Suppressor macrophage (primary cell): Measurements from ENCODE around the gene SLIT3.

ENCODE experiments used
- DNase-seq, 4 experiments: peaks; one replicate each; pipeline ENCODE4 v3.0.0-alpha.2; 2020 to 2022

Gene SLIT3

DNA sequence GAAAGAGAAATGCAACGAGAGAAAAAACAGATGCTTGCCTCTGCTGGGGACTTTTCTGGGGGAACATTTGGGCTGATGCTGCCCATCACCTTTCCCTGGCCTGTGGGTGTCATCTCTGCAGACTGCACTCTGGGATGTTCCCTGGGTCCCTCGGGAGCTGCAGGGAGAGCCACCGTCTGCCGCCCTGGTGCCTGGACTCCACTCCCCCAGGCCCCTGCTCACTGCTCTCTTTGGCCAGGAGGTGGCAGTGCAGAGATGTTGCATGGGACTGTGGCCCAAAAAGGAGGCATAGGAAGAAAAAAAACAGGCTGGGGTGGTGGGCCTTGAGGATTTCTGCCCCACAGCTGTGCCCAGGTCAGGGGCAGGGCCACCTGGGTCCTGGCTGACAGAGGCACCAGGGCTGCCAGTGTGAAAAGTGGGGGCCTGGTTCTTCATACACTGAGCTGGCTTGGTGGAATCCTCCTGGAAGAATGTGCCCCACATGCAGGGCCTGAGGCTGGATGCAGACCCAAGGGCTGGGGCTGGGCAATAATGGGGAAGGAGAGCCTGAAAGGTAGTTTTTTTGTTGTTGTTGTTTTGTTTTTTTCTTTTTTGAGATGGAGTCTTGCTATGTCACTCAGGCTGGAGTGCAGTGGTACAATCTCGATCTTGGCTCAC is 353.6 kb downstream of the SLIT3 start:
- peak; percentile 38 to 65 (median 53) for DNase-seq

DNA sequence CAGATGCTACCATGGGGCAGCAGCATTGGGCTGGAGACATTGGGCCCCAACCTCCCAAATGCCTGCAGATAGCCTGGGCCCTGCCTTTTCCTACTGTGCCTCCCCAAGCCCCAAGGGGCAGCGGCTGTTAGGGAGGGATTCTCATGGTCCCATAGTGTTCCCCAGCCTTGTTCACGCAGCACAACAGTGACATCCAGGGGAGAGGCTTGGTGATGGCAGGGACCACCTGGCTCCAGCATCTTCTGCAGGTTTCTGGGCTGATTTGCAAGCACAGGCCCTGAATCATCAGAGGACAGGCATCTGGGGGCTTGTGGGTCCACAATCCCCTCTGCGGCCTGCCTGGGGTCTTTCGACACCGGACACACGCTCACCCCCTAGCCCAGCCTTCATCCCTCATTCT is 354.6 kb downstream of the SLIT3 start:
- peak in 2 of 4 experiments; percentile 10 to 15 for DNase-seq

DNA sequence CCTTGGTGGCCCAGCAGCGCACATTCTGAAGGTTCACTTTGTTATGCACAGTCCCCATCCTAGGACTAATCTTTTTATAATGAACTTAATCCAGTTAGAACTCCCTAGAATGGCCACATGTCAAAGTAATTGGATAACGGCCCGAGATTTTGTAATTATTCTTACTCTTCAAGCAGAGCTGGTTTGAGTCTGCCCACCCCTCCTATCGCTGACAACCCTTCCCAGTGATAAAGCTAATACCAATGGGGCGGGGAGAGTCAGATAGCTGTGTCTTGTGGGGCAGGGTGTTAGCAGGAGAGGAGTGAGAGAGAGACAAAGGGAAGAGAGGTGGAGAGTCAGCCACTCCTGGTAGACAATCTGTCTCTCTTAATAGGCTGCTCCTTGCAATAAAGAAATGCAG is 356.9 kb downstream of the SLIT3 start:
- no peak for DNase-seq

DNA sequence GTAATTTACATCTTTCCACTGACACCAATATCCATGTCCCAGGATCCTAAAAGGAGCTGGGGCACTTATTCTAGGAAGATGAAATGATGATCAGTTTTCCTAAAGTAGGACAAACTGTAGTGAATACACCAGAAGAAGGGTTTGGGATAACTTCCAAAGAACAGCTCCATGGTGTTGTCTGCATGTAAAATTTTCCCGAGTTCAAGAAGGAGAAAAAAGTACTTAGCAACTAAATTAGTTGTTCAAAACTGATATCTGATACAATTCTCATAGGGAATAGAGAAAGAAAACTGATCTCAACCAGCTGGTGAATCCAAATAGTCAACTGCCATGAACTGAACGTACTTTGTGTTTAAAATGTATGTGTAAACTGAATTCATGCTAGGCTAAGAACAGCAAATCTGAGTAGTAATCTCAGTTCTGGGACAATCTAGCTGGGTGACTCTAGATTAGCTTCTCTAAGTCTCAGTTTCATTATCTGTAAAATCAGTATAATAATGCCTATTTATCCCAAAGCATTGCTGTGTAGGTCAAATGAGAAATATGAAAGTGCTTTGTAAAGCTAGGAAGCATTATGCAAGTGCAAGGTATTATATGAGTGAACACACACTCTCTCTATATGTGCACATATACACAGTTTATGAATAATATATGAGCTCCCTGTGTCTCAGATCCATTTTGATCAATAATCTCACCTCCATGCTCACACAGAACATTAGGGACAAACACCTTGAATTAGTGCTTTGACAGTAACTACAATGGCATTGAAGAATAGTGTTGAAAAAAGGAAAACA is 357.7 kb downstream of the SLIT3 start:
- no peak for DNase-seq

DNA sequence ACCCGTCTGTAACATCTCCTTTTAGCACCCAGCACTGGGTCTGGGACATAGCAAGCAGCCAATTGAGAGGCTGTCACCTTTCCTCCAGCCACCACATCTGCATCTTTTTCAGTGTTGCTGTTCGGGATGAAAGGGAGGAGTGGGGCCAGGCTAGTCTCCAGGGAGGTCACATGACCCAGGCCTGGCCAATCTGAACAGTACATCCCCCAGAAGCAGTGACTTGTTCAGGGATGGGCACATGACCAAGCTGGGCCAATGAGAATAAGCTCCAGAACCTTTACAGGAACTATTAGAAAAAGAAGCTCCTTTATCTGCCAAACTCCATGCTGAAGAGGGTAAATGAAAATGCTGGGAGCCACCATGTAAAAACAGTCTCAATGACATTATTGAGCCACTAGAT is 359.0 kb downstream of the SLIT3 start:
- no peak for DNase-seq

DNA sequence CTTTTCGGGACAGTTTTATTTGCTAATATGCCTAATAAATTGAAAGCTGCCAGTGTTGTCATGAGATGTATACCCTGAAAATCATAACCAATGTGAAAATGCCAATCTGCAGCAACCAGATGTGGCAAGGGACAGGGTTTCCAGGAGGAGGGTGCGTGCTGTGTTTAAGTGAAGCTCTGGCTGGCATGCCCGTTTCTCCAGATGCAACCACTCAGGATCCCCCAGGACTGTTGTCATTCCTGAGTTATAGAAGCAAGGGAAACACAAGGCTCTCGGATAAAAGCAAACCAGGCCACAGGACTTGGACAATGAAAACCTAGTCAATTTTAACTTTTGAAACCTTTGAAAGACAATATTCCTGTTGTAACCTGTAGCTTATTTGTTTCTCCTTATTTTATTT is 360.2 kb downstream of the SLIT3 start:
- no peak for DNase-seq

DNA sequence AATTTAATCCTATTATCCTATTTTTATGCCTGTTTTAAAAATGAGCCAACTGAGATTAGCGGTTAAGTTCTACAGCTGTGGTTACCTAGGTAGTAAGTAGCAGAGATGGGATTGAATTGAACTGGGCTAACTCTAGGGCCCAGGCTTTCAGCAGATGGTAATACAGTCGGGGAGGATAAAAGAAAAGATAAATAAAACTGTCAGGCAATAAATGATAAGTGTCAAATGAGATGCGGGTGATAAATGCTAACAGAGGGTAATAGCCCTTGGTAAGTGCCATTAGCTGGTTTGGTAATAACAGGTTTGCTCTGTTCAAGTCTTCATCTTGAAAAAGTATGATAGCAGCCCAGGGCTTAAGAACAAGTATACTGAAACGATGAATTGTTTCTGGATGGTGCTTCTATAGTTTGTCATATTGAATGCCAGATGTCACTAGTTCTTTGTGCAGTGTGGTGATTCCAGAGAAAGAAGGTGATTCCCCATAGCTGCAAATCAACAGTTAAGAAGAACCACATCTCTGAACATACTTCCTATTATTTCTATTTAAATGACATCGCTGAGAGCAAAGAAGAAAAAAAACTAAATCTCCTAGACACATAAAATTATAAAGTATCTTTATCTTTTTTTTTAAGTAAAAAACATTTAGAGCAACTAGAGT is 360.9 kb downstream of the SLIT3 start:
- DNase-seq = peak in 2 of 4 experiments; percentile 12 to 28

DNA sequence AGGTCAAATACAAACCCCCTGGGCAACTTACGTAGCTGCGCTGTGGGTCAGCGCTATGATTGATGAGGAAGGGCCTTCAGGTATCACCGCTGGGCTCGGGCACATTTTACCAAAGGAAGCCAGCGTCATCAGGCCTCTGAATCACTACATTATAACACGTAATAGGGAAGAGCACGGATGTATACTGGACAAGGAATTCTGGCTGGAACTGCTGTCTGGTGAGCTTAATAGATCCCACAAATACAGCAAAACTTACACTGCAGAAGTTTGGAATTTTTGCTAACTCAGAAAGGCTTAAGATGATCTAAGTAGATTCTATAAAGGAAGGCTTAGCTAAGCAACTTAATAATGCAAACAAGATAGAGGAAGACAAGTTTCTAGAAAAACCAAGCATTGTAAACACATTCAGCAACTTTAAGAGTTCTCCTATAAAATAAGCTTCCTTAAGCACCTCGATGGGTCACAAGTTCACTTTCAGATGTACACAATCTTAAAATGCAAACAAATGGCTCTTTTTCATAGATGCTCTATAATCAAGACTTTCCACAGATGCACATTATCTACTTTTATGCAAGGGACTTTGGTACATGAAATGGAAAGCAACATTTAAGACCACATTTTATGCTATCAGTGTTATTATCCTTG is 361.7 kb downstream of the SLIT3 start:
- peak in 1 of 4 experiments; percentile 24 for DNase-seq

DNA sequence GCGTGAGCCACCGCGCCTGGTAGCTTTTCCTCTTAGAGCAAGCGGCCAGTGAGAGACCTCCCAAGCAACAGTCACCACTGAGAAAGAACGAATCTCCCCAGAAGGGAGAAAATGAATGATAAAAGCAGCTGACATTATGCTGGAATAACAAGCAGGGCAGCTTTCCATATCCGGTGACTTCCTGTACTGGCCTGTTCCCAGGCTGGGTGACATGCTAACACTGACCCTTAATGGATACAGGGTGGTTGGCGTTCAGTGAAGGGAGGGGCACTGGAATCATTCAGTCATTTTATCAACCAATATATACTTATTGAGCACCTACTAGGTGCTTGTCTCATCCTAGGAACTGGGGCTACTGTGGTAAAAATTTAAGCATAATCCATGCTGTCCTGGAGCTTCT is 364.4 kb downstream of the SLIT3 start:
- DNase-seq = no peak

DNA sequence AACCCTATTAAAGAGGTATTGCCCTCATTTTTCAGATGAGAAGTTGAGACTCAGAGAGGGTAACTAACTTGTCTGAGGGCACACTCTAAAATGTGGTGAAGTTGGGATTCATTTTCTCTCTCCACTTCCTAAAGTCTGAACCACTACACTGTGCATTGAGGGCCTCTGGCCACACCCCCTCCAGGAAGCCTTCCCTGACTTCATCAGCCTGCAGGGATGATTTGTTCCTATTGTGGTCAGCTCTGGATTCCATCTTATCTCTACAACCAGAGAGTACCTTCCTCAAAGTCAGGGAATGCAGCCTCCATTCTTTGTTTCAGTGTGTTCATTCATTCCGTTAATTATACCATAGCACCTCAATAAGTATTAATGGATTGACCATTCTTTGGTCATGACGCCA is 365.8 kb downstream of the SLIT3 start:
- peak in 1 of 4 experiments; percentile 26 for DNase-seq

DNA sequence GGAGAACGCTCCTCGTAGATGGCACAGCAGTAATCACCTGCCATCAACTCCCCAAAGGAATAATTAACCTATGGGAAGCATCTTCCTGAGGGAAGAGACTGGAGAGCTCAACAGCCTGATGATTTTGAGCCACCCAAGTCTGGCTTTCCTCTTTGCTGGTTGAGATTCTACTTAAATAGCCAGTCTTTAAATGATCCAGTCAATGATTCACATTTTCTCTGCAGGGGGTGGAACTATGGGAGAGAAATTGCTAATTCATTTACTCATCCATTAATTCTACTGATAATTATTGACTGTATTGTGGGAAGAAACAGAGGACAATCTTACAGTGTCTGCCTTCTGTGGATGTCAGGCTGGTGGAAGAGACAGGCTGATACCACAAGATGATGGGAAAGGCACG is 366.8 kb downstream of the SLIT3 start:
- DNase-seq = no peak

DNA sequence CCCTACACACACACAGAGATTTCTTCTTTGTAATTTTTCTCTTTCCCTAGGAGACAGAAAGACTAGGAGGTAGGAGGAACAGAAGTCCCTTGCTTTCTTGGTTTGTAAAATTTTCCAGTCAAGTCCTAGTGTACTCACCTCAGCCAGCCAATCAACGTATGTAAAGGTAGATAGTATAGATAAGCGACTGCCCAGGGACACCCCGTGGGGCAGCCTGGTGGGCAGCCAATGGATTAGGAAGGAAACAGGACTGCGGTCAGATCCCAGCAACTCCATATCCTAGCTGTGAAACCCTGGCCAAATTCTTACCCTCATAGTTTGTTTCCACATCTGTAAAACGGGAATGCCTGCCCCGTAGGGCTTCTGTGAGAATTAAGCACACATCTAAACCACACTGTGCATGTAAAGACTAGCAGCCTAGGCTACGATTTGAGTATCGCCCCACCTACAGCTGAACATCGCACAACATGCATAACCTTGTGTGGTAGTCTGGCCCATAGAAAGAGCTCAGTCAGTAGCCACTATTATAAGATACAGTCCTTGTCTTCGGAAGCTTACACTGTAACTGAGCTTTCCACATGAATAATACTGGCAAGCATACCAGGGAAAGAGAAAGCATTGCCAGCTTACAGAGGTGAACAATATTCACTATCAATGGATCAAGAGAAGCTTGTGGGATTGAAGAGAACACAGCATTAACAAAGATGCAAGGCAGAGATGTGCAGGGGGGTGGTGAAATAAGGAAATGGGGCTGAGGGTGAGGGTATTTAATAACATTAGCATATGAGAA is 368.3 kb downstream of the SLIT3 start:
- no peak for DNase-seq

DNA sequence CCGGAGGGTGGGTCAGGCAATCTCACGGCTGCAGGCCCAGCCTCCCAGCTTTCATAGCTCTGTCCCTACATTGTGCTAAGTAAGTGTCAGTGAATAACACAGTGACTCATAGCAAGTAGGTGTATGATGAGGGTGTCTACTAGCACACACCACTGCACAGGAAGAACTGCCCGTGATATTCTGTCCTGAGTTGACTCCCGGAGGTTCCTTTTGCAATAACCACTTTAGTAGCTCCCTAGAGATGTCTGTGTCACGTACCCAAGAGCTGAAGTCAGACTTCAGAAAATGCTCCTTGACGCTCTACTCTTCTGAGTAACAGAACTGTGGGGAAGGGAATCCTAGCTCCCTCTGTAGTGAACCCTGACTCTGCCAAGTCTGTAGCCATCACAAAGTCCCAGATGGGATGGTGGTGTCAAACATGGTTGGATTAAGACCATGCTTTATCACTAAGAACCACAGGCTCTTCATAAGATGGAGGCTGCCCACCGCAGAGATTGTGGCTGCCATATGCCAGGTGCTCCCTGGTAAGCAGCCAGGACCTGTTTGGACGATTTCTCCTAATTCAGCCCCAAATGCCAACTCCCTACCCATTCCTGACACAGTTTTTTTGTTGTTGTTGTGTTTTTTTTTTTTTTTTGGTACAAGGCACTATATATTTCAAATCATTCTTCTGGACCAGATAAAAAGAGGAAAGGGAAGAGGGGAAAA is 369.1 kb downstream of the SLIT3 start:
- DNase-seq = peak; percentile 48 to 84 (median 68)

DNA sequence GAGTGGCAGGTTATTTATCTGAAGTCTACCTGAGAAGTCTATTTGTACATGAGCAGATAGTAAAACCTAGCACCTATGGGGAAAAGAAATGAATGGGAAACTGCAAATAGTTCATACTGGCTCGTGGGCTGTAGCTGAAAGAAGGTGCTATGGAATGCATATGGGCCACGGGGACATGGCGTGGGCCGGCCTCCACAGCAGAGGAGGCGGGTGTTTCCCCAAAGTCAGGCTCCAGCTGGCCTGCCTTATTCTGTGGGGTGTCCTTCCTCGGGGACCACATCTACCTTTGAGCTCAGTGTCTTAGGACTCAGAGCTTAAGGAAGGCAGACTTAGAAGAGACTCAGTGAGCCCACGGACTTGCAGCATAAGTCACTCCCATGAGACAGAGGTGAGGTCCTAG is 371.3 kb downstream of the SLIT3 start:
- no peak for DNase-seq

DNA sequence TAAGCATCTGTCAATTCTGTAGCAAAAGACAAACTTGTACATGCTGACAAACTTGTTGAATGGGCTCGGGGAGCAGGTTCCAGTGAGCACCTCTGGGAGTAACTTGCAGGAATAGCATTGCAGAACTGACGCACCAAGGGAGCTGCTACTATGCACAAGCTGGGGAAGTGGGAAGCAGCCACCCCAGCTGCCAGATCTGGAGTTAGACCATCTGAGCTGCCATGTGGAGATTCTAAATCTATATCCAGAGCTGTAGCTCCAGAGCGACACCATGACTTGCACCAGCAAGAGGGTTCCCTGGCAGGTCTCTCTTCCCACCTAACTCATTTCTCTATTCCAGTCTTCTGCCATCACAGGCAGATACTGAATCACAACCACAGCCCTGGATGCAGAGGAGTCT is 375.8 kb downstream of the SLIT3 start:
- no peak for DNase-seq

DNA sequence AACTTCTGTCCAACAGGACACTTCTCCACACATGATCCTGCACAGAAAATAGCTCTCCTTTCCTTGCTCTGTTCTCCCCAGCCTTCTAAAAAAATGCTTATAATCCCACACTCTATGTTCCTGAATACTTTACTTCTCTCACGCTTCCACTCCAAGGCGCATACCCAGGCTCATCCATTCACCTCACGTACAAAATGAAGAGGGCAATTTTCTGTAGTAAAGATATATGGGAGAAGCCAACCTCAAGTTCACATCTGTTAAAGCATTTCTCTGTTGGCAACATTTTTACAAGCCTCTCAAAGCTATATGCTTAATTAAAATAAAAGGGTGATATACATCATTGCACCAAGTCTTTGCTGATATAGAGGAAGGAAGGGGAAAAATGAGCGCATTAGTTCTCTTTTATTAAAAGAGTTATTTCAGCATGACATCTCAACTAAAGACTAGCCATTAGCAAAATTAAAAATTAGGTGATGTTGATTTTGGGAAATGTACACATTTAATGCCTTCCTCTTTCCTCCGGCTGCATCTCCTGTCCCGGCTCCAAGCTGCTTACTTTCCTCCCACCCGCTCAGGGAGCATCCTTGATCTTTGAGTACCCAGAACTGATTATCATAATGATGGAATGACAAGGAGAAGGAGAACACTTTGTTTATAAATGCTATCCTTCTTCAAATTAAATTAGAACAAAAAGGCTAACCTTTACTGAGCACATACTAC is 379.6 kb downstream of the SLIT3 start:
- no peak for DNase-seq

DNA sequence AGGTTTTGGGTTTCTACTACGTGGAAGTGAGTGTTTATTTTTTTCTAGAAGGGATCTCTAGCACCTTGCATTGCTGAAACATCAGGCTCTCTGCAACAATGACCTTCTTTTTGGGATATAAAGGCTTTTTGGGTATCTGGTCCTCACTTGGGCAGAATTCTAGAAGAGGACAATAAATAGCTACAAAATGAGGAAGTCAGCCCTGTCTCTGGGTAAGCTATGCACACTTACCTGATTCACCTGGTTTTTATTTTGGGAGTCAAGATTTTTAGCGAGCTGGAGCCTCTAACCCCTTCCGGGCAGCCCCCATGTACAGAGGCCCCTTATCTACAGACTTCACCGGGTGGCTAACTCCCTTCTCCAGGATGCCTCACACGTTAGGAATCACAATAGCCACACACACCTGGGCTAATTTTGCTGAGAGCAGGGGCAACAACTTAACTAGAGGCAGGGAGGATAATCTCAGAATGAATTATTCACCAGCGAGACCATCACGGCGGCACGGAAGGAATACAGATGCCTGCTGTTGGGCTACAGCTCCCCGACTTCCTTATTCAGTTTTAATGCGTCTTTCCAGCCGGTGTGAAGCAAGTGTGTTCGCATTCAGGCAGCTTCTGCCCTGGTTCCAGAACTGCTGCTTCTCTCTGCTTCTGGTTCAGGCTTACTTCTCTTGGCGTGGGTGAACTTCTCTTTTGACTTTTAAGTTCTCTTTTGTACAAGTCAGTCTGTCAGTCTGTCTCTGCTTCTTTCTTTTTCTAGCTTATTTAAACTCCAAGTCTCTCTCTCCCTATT is 380.7 kb downstream of the SLIT3 start:
- DNase-seq = peak; percentile 83 to 91 (median 87)

DNA sequence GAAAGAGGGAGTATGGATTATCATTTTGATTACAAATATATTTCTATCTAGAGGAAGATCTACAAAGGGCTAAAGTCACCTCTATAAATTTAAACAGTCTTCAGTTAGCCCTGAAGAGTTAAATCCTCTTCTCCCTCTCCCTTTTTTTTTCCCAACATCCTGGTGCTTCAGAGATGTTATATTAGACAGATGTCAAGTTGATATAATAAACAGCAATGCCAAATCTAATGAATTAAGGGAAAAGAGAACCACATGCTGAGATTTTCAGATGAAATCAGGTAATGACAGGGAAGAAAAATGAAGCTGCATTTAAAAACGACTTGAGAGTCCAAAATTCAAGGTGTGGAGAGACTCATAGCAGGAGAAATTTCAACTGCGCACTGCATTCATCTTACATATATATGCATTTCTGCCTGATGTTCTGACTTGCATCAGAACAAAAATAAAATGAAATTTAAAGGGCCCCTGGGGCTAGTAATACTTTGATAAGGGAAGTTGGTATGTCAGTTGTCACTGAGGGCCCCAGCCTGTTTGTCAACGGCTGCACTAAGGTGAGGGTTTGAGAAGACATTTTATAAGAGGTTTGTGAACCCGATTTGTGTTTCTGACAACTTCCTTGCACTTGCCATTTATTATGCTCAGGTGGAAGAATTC is 382.9 kb downstream of the SLIT3 start:
- no peak for DNase-seq

DNA sequence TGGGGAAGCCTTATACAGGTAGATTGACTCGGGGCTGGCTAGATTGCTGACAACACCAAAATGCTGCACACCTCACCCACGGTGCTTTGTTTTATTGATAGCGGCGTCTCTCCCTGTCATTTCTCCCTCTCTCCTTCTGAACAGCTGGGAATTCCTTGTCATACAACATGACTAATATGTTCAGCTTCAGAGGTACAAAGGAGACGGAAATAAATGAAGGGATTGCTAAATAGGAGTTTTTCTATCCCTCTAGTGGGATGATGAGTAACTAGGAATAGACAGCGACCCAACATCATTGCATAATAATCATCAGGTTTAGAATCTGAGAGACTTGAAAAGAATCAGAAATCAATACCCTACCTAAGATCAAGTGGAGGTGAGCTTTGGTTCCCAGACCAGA is 384.1 kb downstream of the SLIT3 start:
- no peak for DNase-seq

DNA sequence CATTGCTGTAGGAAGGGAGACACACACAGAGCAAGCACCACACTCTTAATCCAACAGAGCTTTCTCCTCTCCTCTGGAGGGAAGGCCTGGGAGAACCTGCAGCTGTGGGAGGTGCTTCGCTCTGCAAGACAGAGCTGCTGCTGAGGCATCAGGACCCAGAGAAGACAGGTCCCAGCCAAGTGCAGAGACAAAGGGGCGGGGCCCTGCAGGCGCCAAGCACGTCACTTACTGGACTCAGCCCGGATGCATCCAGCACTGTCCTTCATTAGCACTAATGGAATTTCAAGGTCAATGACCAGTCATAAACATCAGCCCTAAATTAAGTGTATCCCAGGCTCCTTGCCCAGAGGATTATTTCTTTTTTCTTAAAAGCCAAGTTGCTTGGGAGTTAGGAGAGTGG is 384.7 kb downstream of the SLIT3 start:
- no peak for DNase-seq
